Frontal cortex (tissue), 4 donors: ENCODE measurements around the gene STIM2. TPM values are rescaled to one million over a fixed set of nuclear protein-coding genes. Genes with fewer than 3 reads are reported as not detected.
A peak's percentile ranks its signal among the peaks of the same experiment; 100 is the strongest.

Source experiments
- DNase-seq, 2 donors: peaks; one replicate each; pipeline ENCODE4 v3.0.0; 2012; ENCODE audit warnings: low spot score in 2 of 2
- FAIRE-seq: peaks from 2 replicates; lab custom pipeline; 2012; peaks lifted over from hg19 to GRCh38; lab: Jason Lieb, UNC
- total RNA-seq: library from RNA; depleted of rRNA; stranded (reverse); fragments of >200 nt; gene quantifications from one replicate; pipeline ENCODE4 v1.2.3, GENCODE V29; 2014
- donor health status: control.
- donor health status: control.
- donor health status: control.

STIM2 gene
- total RNA-seq, 1 donor from 2014 or later, result 22.8 TPM

- DNase-seq (no peak), FAIRE-seq (no peak)
Measured at GRCh38 chr4:26830701-26831100, 29.9 kb upstream of the STIM2 start.

- DNase-seq (no peak), FAIRE-seq (no peak)
Measured at GRCh38 chr4:26836539-26836938, 24.1 kb upstream of the STIM2 start.

GRCh38 chr4:26837993-26838842 lies 22.4 kb upstream of the STIM2 start:
- DNase-seq (no peak), FAIRE-seq (no peak)

GRCh38 chr4:26839016-26839415 lies 21.6 kb upstream of the STIM2 start:
- FAIRE-seq, result no peak
- no peak for DNase-seq

- DNase-seq, result peak in 1 of 2 donors; percentile 30
- no peak for FAIRE-seq
Measured at GRCh38 chr4:26839534-26839951, 21.1 kb upstream of the STIM2 start.

GRCh38 chr4:26840786-26841185 lies 19.9 kb upstream of the STIM2 start:
- FAIRE-seq (no peak), DNase-seq (no peak)

GRCh38 chr4:26842911-26843310 lies 17.7 kb upstream of the STIM2 start:
- FAIRE-seq (no peak), DNase-seq (no peak)

GRCh38 chr4:26850528-26850927 lies 10.1 kb upstream of the STIM2 start:
- DNase-seq (no peak), FAIRE-seq (no peak)

- FAIRE-seq (no peak), DNase-seq (no peak)
Measured at GRCh38 chr4:26851129-26851528, 9.5 kb upstream of the STIM2 start.

GRCh38 chr4:26854701-26855100 lies 5.9 kb upstream of the STIM2 start:
- DNase-seq, result no peak
- no peak for FAIRE-seq

GRCh38 chr4:26856906-26857277 lies 3.7 kb upstream of the STIM2 start:
- FAIRE-seq (no peak), DNase-seq (no peak)

GRCh38 chr4:26857278-26858034 lies 3.2 kb upstream of the STIM2 start:
- FAIRE-seq, result no peak
- DNase-seq, result peak; percentile 82

- DNase-seq, result no peak
Measured at GRCh38 chr4:26858035-26858918, 2.4 kb upstream of the STIM2 start.

GRCh38 chr4:26858947-26859401 lies 1.7 kb upstream of the STIM2 start:
- no peak for DNase-seq
- FAIRE-seq, result no peak

More at GRCh38 chr4:26858035-26858918, 2.4 kb upstream of the STIM2 start:
- no peak for FAIRE-seq

GRCh38 chr4:26859762-26860156 lies 882 bp upstream of the STIM2 start:
- FAIRE-seq (no peak), DNase-seq (no peak)

GRCh38 chr4:26860922-26861433 lies 337 bp downstream of the STIM2 start:
- DNase-seq (no peak), FAIRE-seq (no peak)

- FAIRE-seq, result no peak
- DNase-seq, result peak in 1 of 2 donors; percentile 13
Measured at GRCh38 chr4:26861434-26862186, 969 bp downstream of the STIM2 start.

- no peak for FAIRE-seq
- DNase-seq, result no peak
Measured at GRCh38 chr4:26862381-26862915, 1.8 kb downstream of the STIM2 start.

- no peak for DNase-seq
- no peak for FAIRE-seq
Measured at GRCh38 chr4:26863512-26863911, 2.9 kb downstream of the STIM2 start.
